HCT116 (cell line): ENCODE results near the gene PIP5K1A. TPM values are rescaled to one million over a fixed set of nuclear protein-coding genes. Genes with fewer than 3 reads are reported as not detected.

ENCODE experiments used
- ATAC-seq: fragments of 200-7000 bp; cut with Tn5 transposase; 2 replicates; pipeline ENCODE4 v1.9.1; 2020; ENCODE audit warnings: mild to moderate bottlenecking, moderate library complexity
- BruUV-seq: library from RNA; stranded (reverse); fragments of 400-500 nt; replicated peaks from 2 replicates; lab custom pipeline; 2021; lab: Mats Ljungman, UMichigan
- CTCF ChIA-PET: fragments of 300-600 bp; sonication (Branson Sonifier 250); formaldehyde crosslinking; loops from one replicate; lab custom pipeline; 2021; ENCODE audit warnings: antibody characterized with exemption; lab: Charles Lee
- POLR2A ChIA-PET: fragments of 300-600, 350-600 bp; sonication (Branson Sonifier 250); formaldehyde crosslinking; loops from one replicate; lab custom pipeline; 2021; ENCODE audit warnings: antibody characterized with exemption; lab: Charles Lee
- RAD21 ChIA-PET, 2 experiments: fragments of 300-600 bp; sonication (Branson Sonifier 250); formaldehyde crosslinking; loops; one replicate each; lab custom pipeline; 2023; ENCODE audit warnings: low total read pairs in 2 of 2; ENCODE audit not compliant: uncharacterized antibody in 2 of 2, unreplicated experiment in 2 of 2, low non-redundant PET in 1 of 2; lab: Charles Lee
- DNase-seq: peaks from one replicate; pipeline ENCODE4 v3.0.0-alpha.2; 2010; ENCODE audit warnings: low read depth, low spot score
- H2AFZ ChIP-seq: fragments of 200-600 bp; shearing (Covaris generic), sonication (generic); 2 replicates; pipeline ENCODE4 v1.6.1; 2017; ENCODE audit warnings: low read depth, mixed run types, mixed read lengths, antibody characterized with exemption, low read length; ENCODE audit not compliant: poor library complexity, severe bottlenecking
- H3K27ac ChIP-seq: 2 replicates; pipeline ENCODE4 v1.5.1; 2012; ENCODE audit warnings: low read depth, low read length
- H3K27me3 ChIP-seq: fragments of 200-600 bp; sonication (generic); 2 replicates; pipeline ENCODE4 v1.6.1; 2016; ENCODE audit warnings: mixed run types, low read length, mixed read lengths; ENCODE audit not compliant: insufficient read depth
- H3K36me3 ChIP-seq, 2 experiments: fragments of 200-500 bp in 1 of 2; fragments of 200-600 bp in 1 of 2; sonication (Bioruptor generic) in 1 of 2; sonication (generic) in 1 of 2; 2 replicates each; pipeline versions ENCODE4 v1.5.1 to v1.6.1; 2014 to 2016; ENCODE audit warnings: low read length in 2 of 2, inconsistent platforms in 1 of 2, mixed read lengths in 1 of 2, mixed run types in 1 of 2; ENCODE audit not compliant: insufficient read depth in 2 of 2, control insufficient read depth in 1 of 2
- H3K4me1 ChIP-seq, 2 experiments: fragments of 200-600 bp in 1 of 2; sonication (generic) in 1 of 2; 2 replicates each; pipeline versions ENCODE4 v1.5.1 to v1.6.1; 2012 to 2017; ENCODE audit warnings: low read length in 2 of 2, inconsistent platforms in 1 of 2, mild to moderate bottlenecking in 1 of 2, mixed read lengths in 1 of 2, mixed run types in 1 of 2, moderate library complexity in 1 of 2; ENCODE audit not compliant: insufficient read depth in 2 of 2, control insufficient read depth in 1 of 2
- H3K4me2 ChIP-seq: fragments of 200-600 bp; sonication (generic); 2 replicates; pipeline ENCODE4 v1.6.1; 2017; ENCODE audit warnings: mixed run types, low read length, mixed read lengths
- H3K4me3 ChIP-seq, 2 experiments: fragments of 200-600 bp in 1 of 2; sonication (generic) in 1 of 2; replicated peaks in 1 of 2; 2 replicates each; pipeline ENCODE4 v1.5.1; 2011 to 2016; ENCODE audit warnings: low read length in 2 of 2, control low read depth in 1 of 2, low read depth in 1 of 2, mild to moderate bottlenecking in 1 of 2, mixed read lengths in 1 of 2, mixed run types in 1 of 2
- H3K79me2 ChIP-seq: fragments of 200-600 bp; sonication (generic); 2 replicates; pipeline ENCODE4 v1.6.1; 2017; ENCODE audit warnings: mild to moderate bottlenecking, mixed run types, low read length, moderate library complexity, mixed read lengths; ENCODE audit not compliant: insufficient read depth
- H3K9ac ChIP-seq: fragments of 200-600 bp; sonication (generic); 2 replicates; pipeline ENCODE4 v1.6.1; 2016; ENCODE audit warnings: low read length, mixed read lengths
- H3K9me2 ChIP-seq: fragments of 200-600 bp; sonication (generic), shearing (Covaris generic); 2 replicates; pipeline ENCODE4 v1.6.1; 2017; ENCODE audit warnings: mixed run types, mild to moderate bottlenecking, moderate library complexity; ENCODE audit not compliant: insufficient read depth
- H3K9me3 ChIP-seq, 2 experiments: fragments of 200-500 bp in 1 of 2; fragments of 200-600 bp in 1 of 2; sonication (Bioruptor generic) in 1 of 2; sonication (generic) in 1 of 2; 2 replicates each; pipeline ENCODE4 v1.6.1; 2014 to 2017; ENCODE audit warnings: low read length in 2 of 2, mixed read lengths in 2 of 2, inconsistent platforms in 1 of 2, low read depth in 1 of 2, mild to moderate bottlenecking in 1 of 2, mixed run types in 1 of 2, moderate library complexity in 1 of 2; ENCODE audit not compliant: control insufficient read depth in 1 of 2, insufficient read depth in 1 of 2
- H4K20me1 ChIP-seq: fragments of 200-600 bp; sonication (generic), shearing (Covaris generic); 2 replicates; pipeline ENCODE4 v1.6.1; 2017; ENCODE audit warnings: mixed run types, mild to moderate bottlenecking, moderate library complexity; ENCODE audit not compliant: insufficient read depth
- CBX3 ChIP-seq: IDR thresholded peaks from 2 replicates; pipeline ENCODE4 v1.6.1; 2012; ENCODE audit warnings: low read depth
- CEBPB ChIP-seq: IDR thresholded peaks from 2 replicates; pipeline ENCODE4 v1.6.1; 2012; ENCODE audit warnings: low read depth
- ELF1 ChIP-seq: IDR thresholded peaks from 2 replicates; pipeline ENCODE4 v1.6.1; 2012; ENCODE audit warnings: low read depth, borderline replicate concordance
- EZH2phosphoT487 ChIP-seq: fragments of 200-600 bp; IDR thresholded peaks from 2 replicates; pipeline ENCODE4 v1.6.1; 2018; ENCODE audit warnings: antibody characterized with exemption, borderline replicate concordance
- FOSL1 ChIP-seq: IDR thresholded peaks from 2 replicates; pipeline ENCODE4 v1.6.1; 2012; ENCODE audit warnings: low read depth
- JUND ChIP-seq: IDR thresholded peaks from 2 replicates; pipeline ENCODE4 v1.6.1; 2012
- MAX ChIP-seq: IDR thresholded peaks from 2 replicates; pipeline ENCODE4 v1.6.1; 2012
- POLR2A ChIP-seq: IDR thresholded peaks from 2 replicates; pipeline ENCODE4 v1.7.0; 2011; ENCODE audit warnings: borderline replicate concordance; ENCODE audit not compliant: insufficient read depth, insufficient read length; ENCODE audit errors: extremely low read depth
- RAD21 ChIP-seq: IDR thresholded peaks from 2 replicates; pipeline ENCODE4 v1.6.1; 2012; ENCODE audit warnings: low read depth, mild to moderate bottlenecking
- REST ChIP-seq: IDR thresholded peaks from 2 replicates; pipeline ENCODE4 v1.6.1; 2012; ENCODE audit warnings: low read depth
- SIN3A ChIP-seq: IDR thresholded peaks from 2 replicates; pipeline ENCODE4 v1.6.1; 2012; ENCODE audit warnings: low read depth
- SP1 ChIP-seq: IDR thresholded peaks from 2 replicates; pipeline ENCODE4 v1.6.1; 2012; ENCODE audit warnings: low read depth
- SRF ChIP-seq: IDR thresholded peaks from 2 replicates; pipeline ENCODE4 v1.6.1; 2012; ENCODE audit warnings: low read depth
- TCF7L2 ChIP-seq: IDR thresholded peaks from 2 replicates; pipeline ENCODE4 v1.7.0; 2011; ENCODE audit warnings: borderline replicate concordance, inconsistent platforms; ENCODE audit not compliant: insufficient read depth, insufficient read length; ENCODE audit errors: extremely low read depth
- YY1 ChIP-seq: IDR thresholded peaks from 2 replicates; pipeline ENCODE4 v1.6.1; 2011; ENCODE audit warnings: low read length, low read depth, moderate library complexity, mild to moderate bottlenecking; ENCODE audit not compliant: insufficient replicate concordance; ENCODE audit errors: extremely low read depth
- ZBTB33 ChIP-seq: IDR thresholded peaks from 2 replicates; pipeline ENCODE4 v1.6.1; 2011; ENCODE audit warnings: mild to moderate bottlenecking, low read length, moderate library complexity; ENCODE audit not compliant: insufficient replicate concordance; ENCODE audit errors: extremely low read depth
- ZFX ChIP-seq: fragments of 450-650 bp; IDR thresholded peaks from 2 replicates; pipeline ENCODE4 v1.6.1; 2017
- ZNF274 ChIP-seq: fragments of 200-500 bp; sonication (Bioruptor generic); IDR thresholded peaks from 2 replicates; pipeline ENCODE4 v1.6.1; 2014; ENCODE audit warnings: mild to moderate bottlenecking, low read depth, low read length, inconsistent platforms
- intact Hi-C: fragments of 100-400 bp; cut with micrococcal nuclease; formaldehyde crosslinking; loops from 2 replicates; pipeline ENCODE4 v1.10.0; 2022
- total RNA-seq: library from RNA; stranded (reverse); gene quantifications from one replicate; pipeline ENCODE4 v1.2.1, GENCODE V29; 2021; ENCODE audit not compliant: unreplicated experiment
- TF ChIP-seq, protein P1 (sequence below), 3 experiments: fragments of 200-600 bp in 1 of 3; sonication (generic) in 1 of 3; IDR thresholded peaks in 2 of 3; conservative IDR thresholded peaks in 1 of 3; 2 replicates each; pipeline ENCODE4 v1.5.1; 2012 to 2017; ENCODE audit warnings: low read depth in 2 of 3, low read length in 2 of 3, antibody characterized with exemption in 1 of 3, borderline replicate concordance in 1 of 3, control low read depth in 1 of 3, mild to moderate bottlenecking in 1 of 3, mixed read lengths in 1 of 3, mixed run types in 1 of 3, moderate library complexity in 1 of 3; ENCODE audit not compliant: insufficient read depth in 1 of 3

The PIP5K1A gene
- total RNA-seq, 1 experiment from 2014 or later: 75.4 TPM

GRCh38 chr1:151189637-151190445 is 8.5 kb upstream of the PIP5K1A start, which contains the start of gene VPS72:
Gene VPS72 (minus strand): TSS chr1:151190197. CDS start chr1:151190121, 76 bp downstream.
- ChIA-PET RAD21 (interaction anchor here (0.6 to 1.0 kb wide), 2 partner anchors 18 to 61 kb away, joined by 3 to 4 read pairs; no protein-coding TSS in a partner anchor), CTCF (interaction anchor here (0.9 kb wide), 1 partner anchor 12 kb away, joined by 3 read pairs; no protein-coding TSS in a partner anchor), POLR2A (interaction anchor here (0.7 to 1.3 kb wide), 4 partner anchors 14 to 92 kb away, joined by 3 to 9 read pairs (median 3); partner anchors contain the start of genes TMOD4 and ZNF687)
- no peaks in the 10 kb centered on the region for H3K9me3 ChIP-seq
- intact Hi-C loops: no loop called here
- H4K20me1 ChIP-seq: no peaks in the 10 kb centered on the region
- no peaks in the 10 kb centered on the region for H3K27me3 ChIP-seq
- peaks cover 17 to 29% of the 10 kb centered on the region in 2 experiments for H3K4me1 ChIP-seq
- peak; percentile 80 for DNase-seq
- peak within 1 kb of the TSS; percentile 84 for H3K9ac ChIP-seq
- peak within 1 kb of the TSS; percentile 72 for H3K27ac ChIP-seq
- peak within 1 kb of the TSS; percentile 83 to 85 for H3K4me3 ChIP-seq
- peaks cover 6 to 8% of the 10 kb centered on the region in 2 experiments; a peak in 3 of 4 replicates for H3K36me3 ChIP-seq
- peaks cover 58% of the 10 kb centered on the region for H3K79me2 ChIP-seq
- peak; percentile 85 for ATAC-seq
- peak within 1 kb of the TSS; percentile 90 for H3K4me2 ChIP-seq
- BruUV-seq: no TSS peak
- H2AFZ ChIP-seq: no peak within 1 kb of the TSS
- H3K9me2 ChIP-seq: no peaks in the 10 kb centered on the region
- peak; percentile 51 for TF ChIP-seq TCF7L2
- TF ChIP-seq CEBPB: no peak
- TF ChIP-seq MAX: no peak
- TF ChIP-seq, protein P1, sequence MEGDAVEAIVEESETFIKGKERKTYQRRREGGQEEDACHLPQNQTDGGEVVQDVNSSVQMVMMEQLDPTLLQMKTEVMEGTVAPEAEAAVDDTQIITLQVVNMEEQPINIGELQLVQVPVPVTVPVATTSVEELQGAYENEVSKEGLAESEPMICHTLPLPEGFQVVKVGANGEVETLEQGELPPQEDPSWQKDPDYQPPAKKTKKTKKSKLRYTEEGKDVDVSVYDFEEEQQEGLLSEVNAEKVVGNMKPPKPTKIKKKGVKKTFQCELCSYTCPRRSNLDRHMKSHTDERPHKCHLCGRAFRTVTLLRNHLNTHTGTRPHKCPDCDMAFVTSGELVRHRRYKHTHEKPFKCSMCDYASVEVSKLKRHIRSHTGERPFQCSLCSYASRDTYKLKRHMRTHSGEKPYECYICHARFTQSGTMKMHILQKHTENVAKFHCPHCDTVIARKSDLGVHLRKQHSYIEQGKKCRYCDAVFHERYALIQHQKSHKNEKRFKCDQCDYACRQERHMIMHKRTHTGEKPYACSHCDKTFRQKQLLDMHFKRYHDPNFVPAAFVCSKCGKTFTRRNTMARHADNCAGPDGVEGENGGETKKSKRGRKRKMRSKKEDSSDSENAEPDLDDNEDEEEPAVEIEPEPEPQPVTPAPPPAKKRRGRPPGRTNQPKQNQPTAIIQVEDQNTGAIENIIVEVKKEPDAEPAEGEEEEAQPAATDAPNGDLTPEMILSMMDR (IDR thresholded peaks at IDR 0.05 in 2 of 3, conservative IDR thresholded peaks at IDR 0.05 in 1 of 3; ENCODE audit: borderline replicate concordance in 1 of 3, insufficient read depth in 1 of 3, low read depth in 2 of 3, low read length in 2 of 3): no peak
- no peak for TF ChIP-seq SRF
- TF ChIP-seq SP1: no peak
- no peak for TF ChIP-seq SIN3A
- no peak for TF ChIP-seq ZNF274
- TF ChIP-seq JUND: no peak
- no peak for TF ChIP-seq REST
- TF ChIP-seq FOSL1: no peak
- peak; percentile 85 for TF ChIP-seq YY1
- TF ChIP-seq ELF1: no peak
- no peak for TF ChIP-seq RAD21
- TF ChIP-seq EZH2phosphoT487: no peak
- 0 out of 2 replicates have a peak, but pooled peaks have one; percentile 36 for TF ChIP-seq ZFX
- no peak for TF ChIP-seq CBX3
- peak; percentile 95 for TF ChIP-seq POLR2A
- TF ChIP-seq ZBTB33: peak; percentile 46
